HepG2 (cell line): Measurements from ENCODE around the gene XXYLT1.

Experiments
- EP300 ChIP-seq, 3 experiments: sonication (generic) in 1 of 3; formaldehyde crosslinking in 1 of 3; IDR thresholded peaks; 2 replicates each; pipeline versions ENCODE4 v1.5.1 to v1.6.1; 2011 to 2020; ENCODE audit warnings: low read depth in 2 of 3, low read length in 2 of 3, borderline replicate concordance in 1 of 3, improper control_type of control experiment in 1 of 3, mild to moderate bottlenecking in 1 of 3, missing genetic modification reagents in 1 of 3, moderate library complexity in 1 of 3
- PBX2 ChIP-seq: IDR thresholded peaks from 2 replicates; pipeline ENCODE4 v1.6.1; 2016; ENCODE audit warnings: control low read depth
- POLR2AphosphoS5 ChIP-seq: IDR thresholded peaks from 2 replicates; pipeline ENCODE4 v1.6.1; 2012; ENCODE audit warnings: low read depth, low read length
- RBM22 ChIP-seq: fragments of 200-400 bp; formaldehyde crosslinking; optimal IDR thresholded peaks from 2 replicates; pipeline ENCODE3; 2017; ENCODE audit warnings: mild to moderate bottlenecking, low read length, moderate library complexity
- TF ChIP-seq, protein P1 (sequence below), 2 experiments: sonication (generic) in 1 of 2; formaldehyde crosslinking in 1 of 2; IDR thresholded peaks; 2 replicates each; pipeline versions ENCODE4 v1.5.1 to v1.6.1; 2011 to 2020; ENCODE audit warnings: borderline replicate concordance in 1 of 2, low read depth in 1 of 2, low read length in 1 of 2, mild to moderate bottlenecking in 1 of 2, missing genetic modification reagents in 1 of 2, moderate library complexity in 1 of 2

DNA sequence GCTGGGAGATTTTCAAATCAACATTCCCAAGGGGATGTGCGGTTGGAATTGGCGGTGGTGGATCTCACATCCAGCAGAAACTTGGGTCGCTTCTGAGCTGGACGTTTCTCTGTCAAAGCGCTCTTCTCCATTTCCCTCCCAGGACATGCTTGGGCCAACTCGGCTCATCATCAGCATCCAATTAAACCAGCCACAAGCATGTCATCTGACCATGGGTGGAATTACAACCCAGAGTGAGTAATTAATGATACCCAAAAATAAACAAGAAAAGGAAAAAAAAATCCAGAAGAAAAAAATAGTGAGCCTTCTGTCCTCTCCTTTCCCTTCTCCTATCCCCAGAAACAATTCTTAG lies 111.2 kb downstream of the XXYLT1 start:
- TF ChIP-seq PBX2 (CRISPR knock-in tag) (no peak), POLR2AphosphoS5 (no peak), RBM22 (no peak), EP300 (IDR thresholded peaks at IDR 0.05; ENCODE audit: low read depth in 2 of 2, low read length in 2 of 2) (no peak), EP300 (CRISPR knock-in tag; IDR thresholded peaks at IDR 0.05; ENCODE audit: borderline replicate concordance) (no peak)
- TF ChIP-seq, protein P1, sequence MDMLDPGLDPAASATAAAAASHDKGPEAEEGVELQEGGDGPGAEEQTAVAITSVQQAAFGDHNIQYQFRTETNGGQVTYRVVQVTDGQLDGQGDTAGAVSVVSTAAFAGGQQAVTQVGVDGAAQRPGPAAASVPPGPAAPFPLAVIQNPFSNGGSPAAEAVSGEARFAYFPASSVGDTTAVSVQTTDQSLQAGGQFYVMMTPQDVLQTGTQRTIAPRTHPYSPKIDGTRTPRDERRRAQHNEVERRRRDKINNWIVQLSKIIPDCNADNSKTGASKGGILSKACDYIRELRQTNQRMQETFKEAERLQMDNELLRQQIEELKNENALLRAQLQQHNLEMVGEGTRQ (IDR thresholded peaks at IDR 0.05; ENCODE audit: low read depth, low read length), result no peak
- TF ChIP-seq, protein P1 (CRISPR knock-in tag; IDR thresholded peaks at IDR 0.05; ENCODE audit: borderline replicate concordance), result no peak
